Mesendoderm (in vitro differentiated cells): ENCODE measurements around the gene PRKN.
"Not testable (repeated sequence)": the region's sequence is repeated elsewhere in the genome, so short reads cannot be mapped to it uniquely, and the experiment has no call there.

Source experiments
- DNase-seq: peaks from one replicate; pipeline ENCODE4 v3.0.0; 2013
- H2AK5ac ChIP-seq: 2 replicates; pipeline ENCODE4 v1.6.1; 2013; ENCODE audit warnings: low read length, inconsistent platforms
- H2BK120ac ChIP-seq: 2 replicates; pipeline ENCODE4 v1.6.1; 2013; ENCODE audit warnings: low read depth, mild to moderate bottlenecking, low read length, moderate library complexity, mixed read lengths
- H2BK15ac ChIP-seq: replicated peaks from 2 replicates; pipeline ENCODE4 v1.6.1; 2013; ENCODE audit warnings: low read depth, mild to moderate bottlenecking, moderate library complexity
- H2BK5ac ChIP-seq: 2 replicates; pipeline ENCODE4 v1.6.1; 2013; ENCODE audit warnings: low read length, inconsistent platforms
- H3K18ac ChIP-seq: 2 replicates; pipeline ENCODE4 v1.6.1; 2013; ENCODE audit warnings: mild to moderate bottlenecking, low read length, mixed read lengths
- H3K23ac ChIP-seq: one replicate; pipeline ENCODE4 v1.6.1; 2013; ENCODE audit warnings: low read length
- H3K27ac ChIP-seq: 2 replicates; pipeline ENCODE4 v1.5.1; 2013; ENCODE audit warnings: low read depth, mild to moderate bottlenecking, inconsistent platforms, low read length, moderate library complexity
- H3K27me3 ChIP-seq: 2 replicates; pipeline ENCODE4 v1.6.1; 2013; ENCODE audit warnings: low read length, control low read depth, mild to moderate bottlenecking, inconsistent platforms; ENCODE audit not compliant: insufficient read depth, poor library complexity
- H3K36me3 ChIP-seq: 2 replicates; pipeline ENCODE4 v1.6.1; 2013; ENCODE audit warnings: low read length, inconsistent platforms; ENCODE audit not compliant: control insufficient read depth, insufficient read depth
- H3K4ac ChIP-seq: one replicate; pipeline ENCODE4 v1.6.1; 2013; ENCODE audit warnings: low read depth, mild to moderate bottlenecking, low read length, moderate library complexity
- H3K4me1 ChIP-seq: 2 replicates; pipeline ENCODE4 v1.6.1; 2013; ENCODE audit warnings: low read depth, low read length, inconsistent platforms; ENCODE audit not compliant: control insufficient read depth
- H3K4me2 ChIP-seq: 2 replicates; pipeline ENCODE4 v1.6.1; 2013; ENCODE audit warnings: low read length
- H3K4me3 ChIP-seq: 2 replicates; pipeline ENCODE4 v1.5.1; 2013; ENCODE audit warnings: mild to moderate bottlenecking, low read length
- H3K56ac ChIP-seq: one replicate; pipeline ENCODE4 v1.6.1; 2013; ENCODE audit warnings: low read length
- H3K79me1 ChIP-seq: 2 replicates; pipeline ENCODE4 v1.6.1; 2013; ENCODE audit warnings: low read length, inconsistent platforms
- H3K79me2 ChIP-seq: 2 replicates; pipeline ENCODE4 v1.6.1; 2013; ENCODE audit warnings: mild to moderate bottlenecking, low read length; ENCODE audit not compliant: control insufficient read depth, insufficient read depth
- H3K9ac ChIP-seq: 2 replicates; pipeline ENCODE4 v1.6.1; 2013; ENCODE audit warnings: low read length, inconsistent platforms
- H4K5ac ChIP-seq: one replicate; pipeline ENCODE4 v1.6.1; 2013; ENCODE audit warnings: low read length
- H4K8ac ChIP-seq: one replicate; pipeline ENCODE4 v1.6.1; 2013; ENCODE audit warnings: low read depth, mild to moderate bottlenecking, control low read depth, low read length, moderate library complexity
- WGBS: extraction: QIAGEN DNeasy Blood & Tissue Kit; methylation state at CpG from one replicate; pipeline ENCODE4 v1.1.7; 2013; ENCODE audit warnings: low lambda C conversion rate, missing lambda C conversion rate; ENCODE audit not compliant: insufficient coverage; ENCODE audit errors: extremely low coverage; 5-methylcytosine and 5-hydroxymethylcytosine counted together

PRKN gene

GRCh38 chr6:161830866-161831616 is 896.5 kb downstream of the PRKN start:
- H3K79me2 ChIP-seq: no peaks in the 10 kb centered on the region
- H3K18ac ChIP-seq: no peak overlapping the region
- H3K56ac ChIP-seq: no peak overlapping the region
- H3K27me3 ChIP-seq: no peaks in the 10 kb centered on the region
- H3K27ac ChIP-seq: no peak overlapping the region
- no peak overlapping the region for H2BK15ac ChIP-seq
- no peak overlapping the region for H2BK120ac ChIP-seq
- no peak for DNase-seq
- H3K79me1 ChIP-seq: no peaks in the 10 kb centered on the region
- H4K8ac ChIP-seq: no peak overlapping the region
- WGBS: no CpG with 5 or more reads among the region's 6 CpGs
- no peak overlapping the region for H3K9ac ChIP-seq
- H3K4me1 ChIP-seq: no peaks in the 10 kb centered on the region
- no peak overlapping the region for H3K4me2 ChIP-seq
- H3K23ac ChIP-seq: no peak overlapping the region
- no peaks in the 10 kb centered on the region for H3K36me3 ChIP-seq
- no peak overlapping the region for H3K4ac ChIP-seq
- H2BK5ac ChIP-seq: no peak overlapping the region
- H2AK5ac ChIP-seq: no peak overlapping the region
- H4K5ac ChIP-seq: no peak overlapping the region
- no peak overlapping the region for H3K4me3 ChIP-seq

- WGBS: no CpG with 5 or more reads among the region's 9 CpGs
- Histone ChIP-seq H3K4ac (no peak overlapping the region), H4K8ac (no peak overlapping the region), H3K4me3 (no peak overlapping the region), H3K4me2 (no peak overlapping the region), H3K4me1 (no peaks in the 10 kb centered on the region), H2AK5ac (no peak overlapping the region), H3K27ac (no peak overlapping the region), H3K79me1 (no peaks in the 10 kb centered on the region), H4K5ac (no peak overlapping the region), H2BK5ac (no peak overlapping the region), H3K18ac (no peak overlapping the region), H2BK15ac (no peak overlapping the region), H3K56ac (no peak overlapping the region), H3K27me3 (no peaks in the 10 kb centered on the region), H3K36me3 (no peaks in the 10 kb centered on the region), H3K9ac (no peak overlapping the region), H3K79me2 (no peaks in the 10 kb centered on the region), H2BK120ac (no peak overlapping the region), H3K23ac (no peak overlapping the region)
- DNase-seq: no peak
These were observed 898.3 kb downstream of the PRKN start for GRCh38 chr6:161829291-161829729.

GRCh38 chr6:161828355-161828754 is 899.2 kb downstream of the PRKN start:
- H3K23ac ChIP-seq: no peak overlapping the region
- no peak overlapping the region for H2BK15ac ChIP-seq
- H3K27ac ChIP-seq: no peak overlapping the region
- no peak overlapping the region for H3K4me2 ChIP-seq
- WGBS: no CpG with 5 or more reads among the region's 9 CpGs
- no peak overlapping the region for H3K9ac ChIP-seq
- H2BK120ac ChIP-seq: no peak overlapping the region
- H2AK5ac ChIP-seq: no peak overlapping the region
- DNase-seq: no peak
- no peaks in the 10 kb centered on the region for H3K79me2 ChIP-seq
- no peaks in the 10 kb centered on the region for H3K79me1 ChIP-seq
- no peaks in the 10 kb centered on the region for H3K4me1 ChIP-seq
- no peak overlapping the region for H3K18ac ChIP-seq
- no peak overlapping the region for H2BK5ac ChIP-seq
- H4K5ac ChIP-seq: no peak overlapping the region
- no peak overlapping the region for H3K56ac ChIP-seq
- no peak overlapping the region for H3K4ac ChIP-seq
- H4K8ac ChIP-seq: no peak overlapping the region
- H3K27me3 ChIP-seq: no peaks in the 10 kb centered on the region
- no peaks in the 10 kb centered on the region for H3K36me3 ChIP-seq
- no peak overlapping the region for H3K4me3 ChIP-seq

GRCh38 chr6:161826512-161826911 is 901.1 kb downstream of the PRKN start:
- H2AK5ac ChIP-seq: no peak overlapping the region
- no peak overlapping the region for H3K23ac ChIP-seq
- no peaks in the 10 kb centered on the region for H3K27me3 ChIP-seq
- no peak overlapping the region for H4K8ac ChIP-seq
- H3K9ac ChIP-seq: no peak overlapping the region
- no peak overlapping the region for H2BK15ac ChIP-seq
- H3K79me1 ChIP-seq: no peaks in the 10 kb centered on the region
- no peaks in the 10 kb centered on the region for H3K79me2 ChIP-seq
- H4K5ac ChIP-seq: no peak overlapping the region
- no peaks in the 10 kb centered on the region for H3K36me3 ChIP-seq
- H3K4ac ChIP-seq: no peak overlapping the region
- no peak for DNase-seq
- H2BK120ac ChIP-seq: no peak overlapping the region
- no peak overlapping the region for H3K4me2 ChIP-seq
- no peak overlapping the region for H3K18ac ChIP-seq
- no peak overlapping the region for H3K56ac ChIP-seq
- no peaks in the 10 kb centered on the region for H3K4me1 ChIP-seq
- H2BK5ac ChIP-seq: no peak overlapping the region
- WGBS: no CpG with 5 or more reads among the region's 6 CpGs
- H3K4me3 ChIP-seq: no peak overlapping the region
- H3K27ac ChIP-seq: no peak overlapping the region

- not testable (repeated sequence) for H3K56ac ChIP-seq, H3K79me1 ChIP-seq, H2BK120ac ChIP-seq, H2AK5ac ChIP-seq, H3K4me1 ChIP-seq, H2BK5ac ChIP-seq, H3K79me2 ChIP-seq, H2BK15ac ChIP-seq, H3K18ac ChIP-seq, H3K4ac ChIP-seq, H4K8ac ChIP-seq, H3K23ac ChIP-seq, H3K9ac ChIP-seq, DNase-seq, H3K4me2 ChIP-seq, H3K27ac ChIP-seq, H3K27me3 ChIP-seq, H4K5ac ChIP-seq, H3K4me3 ChIP-seq, H3K36me3 ChIP-seq
- no CpG with 5 or more reads among the region's 9 CpGs for WGBS
These were observed 905.4 kb downstream of the PRKN start for GRCh38 chr6:161822204-161822603.

GRCh38 chr6:161817881-161818280 is 909.7 kb downstream of the PRKN start:
- no peak overlapping the region for H3K4me2 ChIP-seq
- no peak overlapping the region for H2AK5ac ChIP-seq
- no peaks in the 10 kb centered on the region for H3K27me3 ChIP-seq
- no peak overlapping the region for H4K5ac ChIP-seq
- no peak overlapping the region for H3K4me3 ChIP-seq
- H2BK120ac ChIP-seq: no peak overlapping the region
- no CpG with 5 or more reads among the region's 4 CpGs for WGBS
- no peak overlapping the region for H2BK5ac ChIP-seq
- no peaks in the 10 kb centered on the region for H3K79me2 ChIP-seq
- H3K27ac ChIP-seq: no peak overlapping the region
- no peak overlapping the region for H3K4ac ChIP-seq
- no peak overlapping the region for H3K23ac ChIP-seq
- H3K56ac ChIP-seq: no peak overlapping the region
- no peak overlapping the region for H3K9ac ChIP-seq
- no peaks in the 10 kb centered on the region for H3K36me3 ChIP-seq
- H3K79me1 ChIP-seq: no peaks in the 10 kb centered on the region
- H3K4me1 ChIP-seq: no peaks in the 10 kb centered on the region
- no peak overlapping the region for H4K8ac ChIP-seq
- DNase-seq: no peak
- no peak overlapping the region for H2BK15ac ChIP-seq
- no peak overlapping the region for H3K18ac ChIP-seq
